Testis (tissue), 5 donors: ENCODE results near the gene CCM2. TPM values are rescaled to one million over a fixed set of nuclear protein-coding genes. Genes with fewer than 3 reads are reported as not detected.

ENCODE experiments used
- DNase-seq: peaks from one replicate; pipeline ENCODE4 v3.0.0-alpha.2; 2019
- H3K27ac ChIP-seq, 2 donors: fragments of 200-600 bp; sonication (generic); one replicate each; pipeline ENCODE4 v1.5.1; 2019
- H3K27me3 ChIP-seq: fragments of 200-600 bp; sonication (generic); one replicate; pipeline ENCODE4 v1.5.1; 2019
- H3K36me3 ChIP-seq: fragments of 200-600 bp; sonication (generic); one replicate; pipeline ENCODE4 v1.5.1; 2017; ENCODE audit warnings: low read depth; ENCODE audit errors: missing control alignments
- H3K4me1 ChIP-seq: fragments of 200-600 bp; sonication (generic); one replicate; pipeline ENCODE4 v1.5.1; 2019
- H3K4me3 ChIP-seq, 2 donors: fragments of 200-600 bp; sonication (generic); one replicate each; pipeline ENCODE4 v1.5.1; 2017 to 2019
- H3K9me3 ChIP-seq: fragments of 200-600 bp; sonication (generic); one replicate; pipeline ENCODE4 v1.5.1; 2017
- CTCF ChIP-seq, 3 experiments: fragments of 450-650 bp in 2 of 3; fragments of 200-600 bp in 1 of 3; sonication (generic) in 1 of 3; IDR thresholded peaks; one replicate each; pipeline ENCODE4 v1.5.1; 2016 to 2019; ENCODE audit warnings: antibody characterized with exemption in 3 of 3, mild to moderate bottlenecking in 2 of 3, moderate library complexity in 1 of 3
- POLR2A ChIP-seq: fragments of 450-650 bp; IDR thresholded peaks from one replicate; pipeline ENCODE4 v1.6.1; 2017; ENCODE audit warnings: antibody characterized with exemption, mild to moderate bottlenecking, moderate library complexity
- WGBS, 2 donors: methylation state at CpG; one replicate each; pipeline ENCODE4 v1.1.5; 2018; 5-methylcytosine and 5-hydroxymethylcytosine counted together
- intact Hi-C: fragments of 100-400 bp; cut with DNase I; formaldehyde crosslinking; loops from one replicate; pipeline ENCODE4 v1.15.1; 2023; ENCODE audit warnings: low total_unique reads
- long read RNA-seq, 2 donors: transcript quantifications; one replicate each; lab custom pipeline, GENCODE V29; 2026
- polyA plus RNA-seq: library from polyadenylated mRNA; stranded (reverse); fragments of 350-450 nt; fragmentation: Illumina TruSeq; extraction: RNeasy Lipid Tissue Mini Kit (QIAGEN cat#74804); gene quantifications from one replicate; pipeline ENCODE4 v1.2.3, GENCODE V29; 2014; ENCODE audit warnings: low read depth, low replicate concordance; ENCODE audit not compliant: insufficient read depth
- total RNA-seq, 2 donors: library from RNA; depleted of rRNA; stranded (reverse); fragments of >200 nt; gene quantifications; one replicate each; pipeline ENCODE4 v1.2.3, GENCODE V29; 2016

The CCM2 gene
- total RNA-seq (10 to 100 TPM; 85.4 to 95.1 TPM), polyA plus RNA-seq (57.6 TPM)
- long read RNA-seq, donor 1, transcript CCM2-201 (10 exons, 1,894 nt) = major isoform, 13 of 20 reads
- long read RNA-seq, donor 1, transcript CCM2-218 (9 exons, 1,719 nt) = minor isoform, 6 of 20 reads
- long read RNA-seq, donor 1, partial matches to known transcripts = 0 of 20 reads
- long read RNA-seq, donor 1, other reads (novel, unspliced or antisense) = 0 of 20 reads
- long read RNA-seq, donor 2, transcript CCM2-218 (9 exons, 1,719 nt) = minor isoform, 5 of 26 reads
- long read RNA-seq, donor 2, transcript CCM2-201 (10 exons, 1,894 nt) = major isoform, 11 of 26 reads
- long read RNA-seq, donor 2, partial matches to known transcripts = 9 of 26 reads
- long read RNA-seq, donor 2, other reads (novel, unspliced or antisense) = 0 of 26 reads

- H3K27me3 ChIP-seq = no peaks in the 10 kb centered on the region
- TF ChIP-seq POLR2A = no peak
- no peak for TF ChIP-seq CTCF (IDR thresholded peaks at IDR 0.05)
- no peaks in the 10 kb centered on the region for H3K9me3 ChIP-seq
- peak within 1 kb of the TSS; percentile 91 to 93 for H3K27ac ChIP-seq
- H3K4me3 ChIP-seq = peak within 1 kb of the TSS; percentile 76 to 92
- intact Hi-C loops = no loop called here
- peaks cover 9% of the 10 kb centered on the region for H3K4me1 ChIP-seq
- WGBS, 2 donors = 0% methylated on average over 7 to 55 of the region's 77 CpGs
- peak; percentile 45 for DNase-seq
- H3K36me3 ChIP-seq = no peaks in the 10 kb centered on the region
Observed at GRCh38 chr7:45000093-45001032, at the start of gene CCM2. TSS of gene CCM2 (plus strand) at chr7:45000201. CDS start at chr7:45000334, 133 bp downstream.

- no peak overlapping the region for H3K27ac ChIP-seq
- no peak overlapping the region for H3K4me3 ChIP-seq
- H3K27me3 ChIP-seq = no peaks in the 10 kb centered on the region
- TF ChIP-seq CTCF (IDR thresholded peaks at IDR 0.05) (no peak), POLR2A (no peak)
- intact Hi-C loops = no loop called here
- no peaks in the 10 kb centered on the region for H3K9me3 ChIP-seq
- H3K36me3 ChIP-seq = no peaks in the 10 kb centered on the region
- 83 to 88% methylated on average over 2 of the region's 2 CpGs for WGBS, 2 donors
- DNase-seq = no peak
- H3K4me1 ChIP-seq = no peaks in the 10 kb centered on the region
Observed at GRCh38 chr7:44953156-44953555, 46.8 kb upstream of the CCM2 start.

GRCh38 chr7:44955733-44956132 is 44.3 kb upstream of the CCM2 start:
- H3K27me3 ChIP-seq = no peaks in the 10 kb centered on the region
- no peak overlapping the region for H3K27ac ChIP-seq
- no peak for TF ChIP-seq POLR2A
- no peak for TF ChIP-seq CTCF (IDR thresholded peaks at IDR 0.05)
- no peaks in the 10 kb centered on the region for H3K4me1 ChIP-seq
- no peaks in the 10 kb centered on the region for H3K9me3 ChIP-seq
- no peak for DNase-seq
- H3K4me3 ChIP-seq = no peak overlapping the region
- intact Hi-C loops = no loop called here
- 68 to 83% methylated on average over 2 of the region's 2 CpGs for WGBS, 2 donors
- no peaks in the 10 kb centered on the region for H3K36me3 ChIP-seq

- Histone ChIP-seq H3K36me3 (no peaks in the 10 kb centered on the region), H3K27me3 (no peaks in the 10 kb centered on the region), H3K9me3 (no peaks in the 10 kb centered on the region), H3K4me1 (no peaks in the 10 kb centered on the region), H3K4me3 (no peak overlapping the region), H3K27ac (no peak overlapping the region)
- 86 to 91% methylated on average over 5 to 10 of the region's 10 CpGs for WGBS, 2 donors
- intact Hi-C loops = no loop called here
- TF ChIP-seq CTCF (IDR thresholded peaks at IDR 0.05) (no peak), POLR2A (no peak)
- no peak for DNase-seq
Observed at GRCh38 chr7:44956157-44956766, 43.7 kb upstream of the CCM2 start.
